Measurements from ENCODE around the gene ZNF385D.

The ZNF385D gene

DNA sequence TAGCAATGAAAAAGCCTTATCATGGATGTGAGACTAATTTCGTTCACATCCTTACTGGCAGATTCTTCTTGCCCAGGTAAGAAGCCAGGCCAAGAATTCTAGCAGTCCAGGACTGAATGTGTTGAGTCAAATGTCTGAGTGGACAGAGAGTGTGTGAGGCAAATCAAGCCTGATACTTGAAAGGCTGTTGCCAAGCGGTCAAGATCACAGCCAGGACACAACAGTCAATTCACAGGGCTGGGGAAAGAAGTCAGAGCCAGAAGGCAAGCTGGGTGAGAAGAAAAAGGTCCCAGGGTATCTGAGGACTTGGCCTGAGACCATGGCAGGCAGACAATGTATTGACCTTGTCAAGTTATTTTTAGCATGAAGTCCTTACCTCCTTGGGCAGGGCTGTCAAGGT, 301.3 kb downstream of the ZNF385D start:
- DNase-seq (ENCODE audit: low read depth in 2 of 2): no peak

DNA sequence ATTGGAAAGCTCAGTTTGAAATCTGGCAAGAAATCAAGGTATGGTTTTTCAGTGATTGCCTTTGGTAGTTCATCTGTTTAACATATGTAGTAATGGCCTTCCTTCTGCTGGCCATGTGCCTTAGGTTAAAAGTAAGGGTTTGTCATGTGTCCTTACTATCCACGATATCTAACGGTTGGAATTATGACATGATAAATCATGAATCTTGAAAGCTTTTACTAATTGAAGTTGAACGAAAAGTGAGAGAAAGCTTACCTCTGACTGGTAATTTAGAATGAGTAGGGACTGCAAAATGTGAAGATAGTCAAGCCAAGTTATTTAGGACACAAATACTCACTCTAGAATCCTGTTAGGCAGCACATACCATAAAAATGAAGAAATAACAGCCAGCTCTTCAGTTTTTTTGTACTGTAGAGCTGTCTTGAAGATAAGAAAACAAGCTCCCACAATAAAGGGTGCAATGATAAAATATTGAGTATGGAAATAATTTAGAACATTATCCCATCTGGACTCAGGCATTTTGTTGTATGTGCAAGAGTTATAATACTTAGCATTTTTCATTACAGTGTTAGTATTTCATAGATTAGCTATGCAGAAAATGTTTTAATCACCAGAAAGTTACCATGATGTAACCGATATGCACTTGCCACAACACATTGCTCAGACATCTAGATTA, 303.4 kb downstream of the ZNF385D start:
- DNase-seq (ENCODE audit: low read depth in 2 of 2): no peak

DNA sequence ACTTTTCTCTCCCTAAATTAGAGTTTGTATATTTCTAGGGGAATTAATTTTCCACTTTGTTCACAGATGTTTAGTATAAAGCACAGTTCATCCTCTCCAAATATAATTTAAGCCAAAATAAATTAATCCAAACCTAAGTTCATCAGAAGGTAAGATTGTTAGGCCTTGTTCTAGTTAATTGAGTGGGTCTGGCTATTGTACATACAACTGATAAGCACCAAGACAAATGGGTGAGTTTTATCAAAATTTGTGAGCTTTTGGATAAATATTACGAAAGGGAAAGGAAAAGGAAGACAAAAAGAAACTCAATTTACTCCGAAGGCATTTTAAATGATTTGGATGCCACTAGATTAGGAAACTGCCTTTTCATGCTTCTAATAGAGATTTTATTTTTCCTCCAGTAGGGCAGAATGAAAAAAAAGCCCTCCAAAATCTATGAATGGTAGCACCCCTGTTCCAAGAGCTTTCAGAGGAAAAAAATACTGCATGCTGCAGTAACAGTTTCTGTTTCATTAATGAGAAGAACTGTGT, 304.0 kb downstream of the ZNF385D start:
- DNase-seq (ENCODE audit: low read depth in 2 of 2): no peak

DNA sequence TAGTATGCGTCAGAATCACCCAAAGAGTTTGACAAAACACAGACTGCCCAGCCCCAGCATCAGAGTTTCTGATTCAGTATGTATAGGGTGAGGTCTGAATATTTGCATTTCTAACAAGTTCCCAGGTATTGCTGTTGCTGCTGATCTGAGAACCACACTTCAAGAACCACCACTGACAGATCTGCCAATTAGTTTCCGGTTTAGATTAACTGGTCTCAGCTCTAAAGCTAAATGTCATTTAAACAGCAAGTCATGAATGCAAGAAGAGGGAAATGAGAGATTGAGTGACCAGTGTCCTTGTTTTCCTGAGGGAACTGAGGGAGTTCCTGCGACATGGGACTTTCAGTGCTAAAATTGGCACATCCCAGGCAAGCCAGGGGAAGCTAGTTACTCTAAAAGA, 305.0 kb downstream of the ZNF385D start:
- DNase-seq (ENCODE audit: low read depth in 2 of 2): no peak

DNA sequence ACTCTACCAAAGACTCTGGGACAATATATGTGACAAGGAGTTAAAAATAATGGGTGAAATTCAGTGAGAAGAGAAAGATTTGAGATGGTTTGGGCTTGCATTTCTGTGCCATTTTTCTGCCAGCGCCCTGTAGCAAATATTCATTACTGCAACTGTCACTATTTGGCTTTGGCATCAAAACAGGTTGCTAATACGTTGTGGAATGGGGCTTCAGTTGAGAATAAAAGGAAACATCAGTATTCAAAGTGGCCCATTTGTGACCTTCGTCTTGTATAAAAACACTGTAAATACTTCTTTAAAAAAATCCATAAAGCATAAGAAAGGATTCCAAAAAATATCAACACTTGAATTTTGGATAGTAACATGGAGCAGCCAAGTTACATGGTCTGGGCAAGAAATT, 309.2 kb downstream of the ZNF385D start:
- no peak for DNase-seq (ENCODE audit: low read depth in 2 of 2)

DNA sequence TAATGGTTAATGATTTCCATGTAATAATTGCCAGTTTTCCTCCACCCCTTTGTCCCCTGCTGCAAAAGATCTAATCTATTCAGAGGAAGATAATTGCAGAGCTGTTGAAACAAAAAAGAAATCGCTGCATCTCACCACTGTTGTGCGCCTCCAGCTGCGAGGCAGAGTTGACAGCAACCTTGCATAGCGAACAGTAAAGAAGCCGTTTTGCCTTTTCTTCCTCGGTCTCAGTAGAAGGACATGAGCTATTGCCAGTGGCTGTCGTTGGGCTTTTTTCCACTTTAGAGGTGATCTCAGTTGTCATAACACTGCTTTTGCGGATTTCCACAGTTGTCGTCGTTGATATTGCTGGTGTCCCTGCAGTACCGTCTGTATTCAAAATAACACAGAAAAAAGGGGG, 314.2 kb downstream of the ZNF385D start:
- no peak for DNase-seq (ENCODE audit: low read depth in 2 of 2)

DNA sequence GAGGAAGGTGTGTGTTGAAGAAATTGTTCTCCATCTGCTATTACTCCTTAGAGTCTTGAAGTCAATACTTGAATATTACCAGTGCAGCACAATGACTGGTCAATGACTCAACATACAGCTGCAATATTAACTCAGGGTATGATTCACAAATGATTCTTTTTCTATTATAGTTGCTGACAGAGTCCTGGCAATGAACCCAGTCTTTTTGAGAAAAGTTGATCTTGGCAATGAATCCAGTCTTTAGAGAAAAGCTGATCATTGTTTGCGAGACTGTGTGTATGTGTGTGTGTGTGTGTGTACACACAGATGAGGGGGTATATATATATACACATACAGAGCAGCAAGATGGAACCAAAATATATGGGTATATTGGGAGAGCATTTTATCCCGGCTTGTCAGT, 315.1 kb downstream of the ZNF385D start:
- DNase-seq (ENCODE audit: low read depth in 2 of 2): no peak

DNA sequence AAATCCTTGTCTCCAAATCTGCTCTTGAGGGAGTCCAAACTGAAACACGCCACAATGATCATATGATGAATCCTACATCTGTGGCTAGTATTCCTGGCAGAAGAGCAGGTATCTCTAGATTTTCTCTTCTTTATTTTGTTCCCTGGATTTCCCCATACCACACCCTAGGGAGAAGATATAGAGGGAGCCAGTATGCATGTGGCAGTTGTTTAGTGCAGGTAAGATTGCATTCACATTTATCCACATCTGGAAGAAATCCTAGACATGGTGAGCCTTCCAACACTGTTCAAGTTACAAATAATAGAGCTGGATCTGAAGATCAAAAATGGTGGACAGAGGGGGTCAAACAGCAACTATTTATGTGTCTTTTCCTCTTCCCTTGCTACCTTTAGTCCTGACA, 316.7 kb downstream of the ZNF385D start:
- DNase-seq (ENCODE audit: low read depth in 2 of 2): no peak

DNA sequence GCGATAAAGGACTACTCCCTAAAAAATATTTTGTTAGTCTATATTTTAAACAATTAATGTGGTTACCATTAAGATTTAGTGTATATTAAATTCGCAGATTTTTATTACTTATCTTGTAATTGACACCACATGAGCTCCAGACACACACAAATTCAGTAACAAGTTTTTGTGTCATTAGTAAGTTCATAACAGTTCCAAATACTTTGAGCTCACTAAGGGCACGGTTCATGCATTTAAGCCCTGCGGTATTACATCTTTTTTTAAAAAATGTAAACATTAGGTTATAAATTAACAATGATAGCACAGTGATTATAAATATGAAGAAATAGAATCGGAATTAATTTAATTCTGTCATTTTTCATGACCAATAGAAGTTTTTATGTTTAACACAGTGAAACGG, 317.3 kb downstream of the ZNF385D start:
- DNase-seq (ENCODE audit: low read depth in 2 of 2): no peak

DNA sequence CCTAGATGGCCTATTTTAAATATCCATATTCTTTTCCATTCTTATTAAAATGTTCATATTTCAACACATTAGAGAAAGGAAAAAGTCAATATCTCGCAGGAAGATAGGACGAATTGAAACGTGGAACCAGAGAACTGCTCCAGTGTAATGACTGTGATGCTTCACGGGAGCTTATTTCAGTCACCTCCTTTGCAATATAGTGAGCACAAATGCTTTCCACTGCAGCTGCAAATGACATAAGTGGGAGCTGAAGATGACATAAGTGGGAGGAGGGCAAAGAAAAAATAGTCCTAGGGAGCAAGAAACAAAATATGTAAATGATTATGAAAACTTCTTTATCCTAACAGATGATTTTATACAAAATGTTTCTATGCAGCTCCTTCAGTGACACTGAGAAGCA, 324.1 kb downstream of the ZNF385D start:
- DNase-seq (ENCODE audit: low read depth in 2 of 2): no peak

DNA sequence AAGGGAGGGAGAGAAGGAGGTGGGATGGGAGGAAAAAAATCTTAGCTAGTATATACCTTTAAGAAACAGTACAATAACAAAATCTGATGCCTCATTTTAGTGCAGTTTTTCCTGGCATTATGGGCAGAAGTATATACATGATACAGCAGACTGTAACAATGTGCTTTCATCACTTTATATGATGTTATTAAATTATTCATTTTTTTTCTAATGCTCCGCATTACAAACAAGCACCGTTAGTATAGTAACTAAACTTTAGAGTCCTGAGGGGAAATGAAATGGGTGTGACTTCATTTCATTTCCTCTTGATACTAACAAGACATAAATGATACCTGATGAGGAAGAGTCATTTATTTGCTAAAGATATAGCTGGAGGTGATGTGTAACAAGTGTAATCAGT, 325.3 kb downstream of the ZNF385D start:
- no peak for DNase-seq (ENCODE audit: low read depth in 2 of 2)

DNA sequence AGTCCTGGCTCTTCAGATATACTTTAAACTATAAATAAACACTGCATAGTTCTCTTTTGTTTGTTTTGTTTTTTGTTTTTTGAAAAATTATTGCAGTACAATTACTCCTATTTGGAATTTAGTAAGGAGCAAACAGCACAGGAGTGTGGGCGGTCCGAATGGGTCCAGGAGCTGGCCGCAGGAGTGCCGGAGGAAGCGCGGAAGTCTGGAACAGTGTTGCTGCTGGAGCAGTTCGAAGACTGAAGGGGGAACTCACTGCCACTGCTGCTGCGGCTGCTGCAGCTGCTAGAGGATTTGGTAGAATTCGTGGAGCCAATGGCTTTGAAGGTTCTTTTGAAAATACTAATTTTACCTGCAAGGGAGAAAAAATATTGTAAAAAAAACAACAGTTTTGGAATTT, 329.9 kb downstream of the ZNF385D start:
- no peak for DNase-seq (ENCODE audit: low read depth in 2 of 2)

DNA sequence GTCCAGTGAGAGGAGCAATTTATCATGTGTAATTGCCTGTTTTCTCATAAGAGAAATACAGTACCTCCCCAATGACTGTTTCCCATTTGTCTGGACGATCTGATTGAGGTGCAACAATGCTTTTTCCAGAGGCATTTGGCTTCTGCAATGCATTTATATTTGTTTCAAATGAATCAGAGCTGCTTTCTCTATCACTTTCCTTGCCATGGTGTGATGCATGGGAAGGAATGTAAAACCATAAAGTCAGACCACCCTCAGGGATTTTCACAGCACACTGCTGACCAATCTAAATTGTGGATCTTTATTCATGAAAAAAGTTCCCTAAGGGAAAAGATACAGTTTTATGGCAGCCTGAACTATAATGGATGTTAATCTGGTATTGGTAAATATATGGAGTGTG, 333.0 kb downstream of the ZNF385D start:
- DNase-seq (ENCODE audit: low read depth in 2 of 2): no peak

DNA sequence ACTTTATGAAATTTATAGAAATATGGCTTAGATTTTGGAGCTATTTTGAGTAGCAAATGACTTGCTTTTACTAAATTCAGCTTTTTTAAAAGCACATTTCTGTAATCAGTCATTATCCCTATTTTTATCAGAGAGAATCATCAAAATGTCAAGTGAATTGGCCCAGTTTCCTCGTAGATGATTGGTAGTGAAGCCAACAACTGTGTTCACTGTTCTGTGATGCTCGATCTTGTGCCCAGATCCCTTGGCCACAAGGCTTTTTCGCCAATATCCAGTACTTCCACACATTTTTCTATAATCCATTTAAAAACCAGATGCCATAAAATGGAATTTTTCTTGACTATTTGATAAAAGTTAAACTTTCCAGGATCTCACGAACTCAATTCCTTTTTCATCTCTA, 336.5 kb downstream of the ZNF385D start:
- DNase-seq (ENCODE audit: low read depth in 2 of 2): no peak

DNA sequence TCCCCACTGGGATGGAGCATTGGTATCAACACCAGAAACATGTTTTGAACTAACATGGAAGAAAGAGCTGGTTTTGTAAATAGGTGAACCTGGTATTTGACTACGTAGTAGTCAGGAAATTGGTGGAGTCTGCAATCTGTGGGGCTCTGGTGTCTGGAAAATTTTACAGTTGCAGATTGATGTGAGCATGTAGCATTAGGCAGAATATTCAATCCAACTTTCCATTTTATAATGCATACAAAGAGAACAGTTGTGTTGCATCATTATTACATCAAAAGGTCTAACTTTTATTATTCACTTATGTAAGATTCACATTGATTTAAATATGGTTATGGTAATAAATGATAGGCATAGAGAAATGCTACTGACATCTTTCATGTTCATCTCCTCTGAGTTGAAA, 340.0 kb downstream of the ZNF385D start:
- no peak for DNase-seq (ENCODE audit: low read depth in 2 of 2)

DNA sequence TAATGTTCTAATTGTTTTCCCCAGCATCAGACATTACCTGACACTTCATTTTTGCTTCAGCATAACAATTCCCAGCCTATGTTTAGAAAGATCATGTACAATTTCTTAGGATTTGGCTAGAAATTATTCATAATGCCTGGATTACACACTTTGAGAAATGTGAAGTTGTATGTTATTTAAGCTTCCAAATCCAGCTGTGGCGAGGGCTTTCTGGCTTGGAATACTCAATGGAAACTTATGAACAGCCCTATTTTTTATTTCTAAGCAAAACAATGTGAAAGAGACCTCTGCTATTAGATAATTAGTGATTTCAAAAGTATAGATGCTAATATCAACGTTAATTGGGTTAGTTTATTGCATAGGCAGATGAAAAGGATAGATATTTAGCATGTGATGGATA, 341.6 kb downstream of the ZNF385D start:
- no peak for DNase-seq (ENCODE audit: low read depth in 2 of 2)

DNA sequence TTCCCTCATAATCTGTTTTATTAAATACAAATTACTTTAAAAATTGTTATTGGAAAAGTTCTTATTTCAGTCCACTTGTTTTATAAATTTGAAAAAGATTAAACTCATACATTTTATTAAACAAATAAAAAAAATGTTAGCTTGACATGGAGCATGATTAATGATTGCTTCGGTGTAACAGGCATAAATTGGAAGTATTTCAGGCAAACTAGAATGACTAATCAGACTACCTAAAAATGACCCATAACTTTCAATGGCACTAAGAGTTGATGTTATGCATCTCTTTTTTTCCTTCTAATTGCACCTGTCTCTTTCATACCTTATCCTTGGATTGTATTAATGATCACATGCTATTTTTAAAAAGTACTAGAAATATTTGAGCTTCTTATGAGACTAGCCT, 343.3 kb downstream of the ZNF385D start:
- no peak for DNase-seq (ENCODE audit: low read depth in 2 of 2)

DNA sequence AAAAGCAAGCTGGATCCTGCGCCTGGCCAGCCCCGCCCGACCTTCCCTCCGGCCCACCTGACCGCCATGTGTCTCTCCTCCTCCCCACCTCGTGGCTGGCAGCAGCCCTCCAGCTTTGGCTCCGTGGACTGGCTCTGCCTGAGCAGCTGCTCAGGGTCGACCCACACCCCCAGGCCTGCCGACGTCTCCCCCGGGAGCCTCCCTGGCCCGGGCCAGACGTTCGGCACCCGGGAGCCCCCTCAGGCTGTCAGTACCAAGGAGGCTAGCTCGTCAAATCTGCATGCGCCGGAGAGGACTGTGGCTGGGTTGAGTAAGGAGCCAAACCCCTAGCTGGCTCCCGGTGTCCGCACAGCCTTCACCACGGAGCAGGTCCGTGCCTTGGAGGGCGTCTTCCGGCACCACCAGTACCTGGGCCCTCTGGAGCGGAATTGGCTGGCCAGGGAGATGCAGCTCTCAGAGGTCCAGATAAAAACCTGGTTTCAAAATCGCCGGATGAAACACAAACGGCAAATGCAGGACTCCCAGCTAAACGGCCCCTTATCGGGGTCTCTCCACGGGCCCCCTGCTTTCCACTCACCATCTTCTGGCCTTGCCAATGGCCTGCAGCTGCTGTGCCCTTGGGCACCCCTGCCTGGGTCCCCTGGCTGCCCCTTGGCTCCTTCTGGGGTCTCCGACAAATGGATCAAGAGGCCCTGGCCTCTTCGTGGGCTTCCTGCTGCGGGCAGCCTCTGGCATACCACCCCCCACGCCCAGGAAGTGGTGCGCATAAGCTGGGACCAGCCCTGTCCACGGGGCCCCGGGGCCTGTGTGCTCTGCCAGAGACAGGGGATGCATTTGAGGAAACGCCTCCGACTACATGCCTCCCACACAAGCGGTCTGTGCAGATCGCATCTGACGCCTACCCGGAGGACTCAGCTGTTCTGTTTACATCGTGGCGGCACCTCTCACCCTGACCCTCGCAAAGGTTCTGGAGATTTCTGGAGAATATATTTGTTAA, 345.0 kb downstream of the ZNF385D start:
- no peak for DNase-seq (ENCODE audit: low read depth in 2 of 2)

DNA sequence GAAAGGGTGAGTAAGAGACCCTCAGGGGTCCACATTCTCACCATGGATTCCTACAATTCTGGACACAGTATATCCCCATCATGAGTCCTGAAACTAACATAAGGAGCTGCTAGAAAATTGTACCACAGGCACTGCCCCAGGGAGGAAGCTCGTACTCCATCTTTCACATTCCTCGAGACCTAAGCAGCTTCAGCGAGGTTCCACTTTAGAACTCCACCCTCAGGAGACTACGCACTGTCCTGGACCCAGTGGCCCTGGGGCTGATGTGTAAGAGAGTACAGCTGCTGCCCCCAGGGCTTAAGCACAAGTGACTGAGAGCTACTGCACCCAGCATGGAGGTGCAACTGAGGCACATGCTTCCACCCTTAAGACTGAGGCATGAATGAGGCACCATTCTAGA, 352.5 kb downstream of the ZNF385D start:
- DNase-seq (ENCODE audit: low read depth in 2 of 2): no peak

DNA sequence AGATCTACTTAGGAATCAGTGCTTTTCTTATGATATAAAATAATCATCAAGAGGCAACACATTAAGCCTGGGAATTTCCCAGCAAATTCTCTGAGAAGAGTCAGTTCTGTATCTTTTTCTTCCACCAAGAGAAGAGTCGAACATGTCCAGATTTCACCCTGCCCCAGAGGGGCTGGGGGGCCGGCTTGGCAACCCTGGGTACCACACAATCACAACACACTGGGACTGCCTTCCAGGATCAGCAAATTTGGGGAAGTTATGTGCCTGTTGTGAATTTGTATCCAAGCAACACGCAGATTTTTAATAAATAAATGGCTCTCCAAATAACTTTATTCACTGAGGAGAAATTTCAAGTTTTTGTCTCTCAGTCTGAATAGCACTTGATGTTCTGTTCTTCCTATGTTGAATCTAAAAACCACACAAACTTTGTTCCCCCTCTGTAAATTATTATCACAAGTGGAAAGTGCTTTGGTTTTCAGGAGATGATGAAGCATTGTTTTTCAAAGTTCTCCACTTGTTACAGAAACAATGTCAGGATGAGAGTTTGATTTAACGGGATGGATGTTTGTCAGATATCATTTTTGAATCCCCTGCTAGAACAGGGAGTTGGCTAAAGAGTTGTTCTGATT, 357.2 kb downstream of the ZNF385D start:
- DNase-seq (ENCODE audit: low read depth in 2 of 2): no peak

DNA sequence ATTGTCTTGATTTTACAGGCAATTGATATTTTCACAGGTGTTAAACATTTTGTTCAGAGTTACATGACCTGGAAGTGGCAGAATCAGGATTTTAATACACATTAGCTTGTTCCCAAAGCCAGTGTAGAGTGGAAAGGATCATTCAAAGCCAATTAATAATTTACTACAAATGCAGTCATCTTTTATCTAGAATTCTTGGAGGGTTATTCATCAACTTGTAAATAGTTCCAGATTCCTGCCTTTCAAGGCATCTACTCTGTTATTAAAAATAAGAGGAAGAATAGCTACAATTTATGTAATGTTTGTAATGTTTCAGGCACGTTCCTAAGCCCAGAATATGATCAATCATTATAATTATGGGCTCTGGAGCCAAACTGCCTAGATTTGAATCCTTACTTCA, 358.5 kb downstream of the ZNF385D start:
- no peak for DNase-seq (ENCODE audit: low read depth in 2 of 2)

DNA sequence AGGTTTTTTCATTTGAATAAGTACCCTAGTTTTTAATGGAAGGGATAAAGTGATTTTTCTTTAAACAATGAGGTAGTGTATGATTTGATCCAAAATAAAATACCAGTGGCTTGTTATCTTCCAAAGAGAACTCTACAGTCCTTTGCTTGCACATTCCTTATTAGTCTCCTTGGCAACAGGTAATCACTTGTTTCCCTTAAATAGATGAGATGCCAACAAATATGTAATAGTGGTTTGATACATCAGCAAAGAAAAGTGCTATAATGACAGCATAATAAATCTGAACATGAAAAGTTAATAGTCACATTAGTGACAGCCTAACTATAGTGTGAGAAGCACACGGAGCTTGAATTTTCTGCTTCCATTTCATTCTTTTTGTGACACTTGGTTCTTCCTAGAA, 360.2 kb downstream of the ZNF385D start:
- no peak for DNase-seq (ENCODE audit: low read depth in 2 of 2)

DNA sequence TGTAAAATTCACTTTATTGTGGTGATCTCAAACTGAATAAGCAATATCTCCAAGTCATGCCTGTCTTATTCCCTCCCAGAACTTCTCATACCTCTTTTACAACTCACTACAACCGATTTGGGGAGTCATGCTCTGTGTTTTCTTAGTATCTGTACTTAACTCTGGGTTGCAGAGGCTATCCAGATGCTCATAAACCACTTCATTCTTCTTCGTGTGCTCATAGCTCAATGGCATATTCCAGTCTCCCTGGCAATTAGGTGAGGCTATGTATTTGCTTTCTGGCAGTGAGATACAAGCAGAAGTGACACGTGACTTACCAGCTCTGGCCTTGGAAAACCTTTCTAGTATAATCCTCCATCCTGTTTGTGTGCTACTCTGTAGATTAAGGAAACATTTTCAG, 360.9 kb downstream of the ZNF385D start:
- DNase-seq (ENCODE audit: low read depth in 2 of 2): no peak
